ENCODE data around the gene CHIC2.

- TF ChIP-seq, protein P1, sequence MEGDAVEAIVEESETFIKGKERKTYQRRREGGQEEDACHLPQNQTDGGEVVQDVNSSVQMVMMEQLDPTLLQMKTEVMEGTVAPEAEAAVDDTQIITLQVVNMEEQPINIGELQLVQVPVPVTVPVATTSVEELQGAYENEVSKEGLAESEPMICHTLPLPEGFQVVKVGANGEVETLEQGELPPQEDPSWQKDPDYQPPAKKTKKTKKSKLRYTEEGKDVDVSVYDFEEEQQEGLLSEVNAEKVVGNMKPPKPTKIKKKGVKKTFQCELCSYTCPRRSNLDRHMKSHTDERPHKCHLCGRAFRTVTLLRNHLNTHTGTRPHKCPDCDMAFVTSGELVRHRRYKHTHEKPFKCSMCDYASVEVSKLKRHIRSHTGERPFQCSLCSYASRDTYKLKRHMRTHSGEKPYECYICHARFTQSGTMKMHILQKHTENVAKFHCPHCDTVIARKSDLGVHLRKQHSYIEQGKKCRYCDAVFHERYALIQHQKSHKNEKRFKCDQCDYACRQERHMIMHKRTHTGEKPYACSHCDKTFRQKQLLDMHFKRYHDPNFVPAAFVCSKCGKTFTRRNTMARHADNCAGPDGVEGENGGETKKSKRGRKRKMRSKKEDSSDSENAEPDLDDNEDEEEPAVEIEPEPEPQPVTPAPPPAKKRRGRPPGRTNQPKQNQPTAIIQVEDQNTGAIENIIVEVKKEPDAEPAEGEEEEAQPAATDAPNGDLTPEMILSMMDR (IDR thresholded peaks at IDR 0.05) = no peak
- TF ChIP-seq POLR2A (IDR thresholded peaks at IDR 0.05) (no peak), POLR2AphosphoS5 (IDR thresholded peaks at IDR 0.05) (no peak)
These were observed 36.3 kb upstream of the CHIC2 start for GRCh38 chr4:54100595-54101189.
